ENCODE data around the gene PPP1R26.
"Not testable (repeated sequence)": the region's sequence is repeated elsewhere in the genome, so short reads cannot be mapped to it uniquely, and the experiment has no call there.

PPP1R26 gene

DNA sequence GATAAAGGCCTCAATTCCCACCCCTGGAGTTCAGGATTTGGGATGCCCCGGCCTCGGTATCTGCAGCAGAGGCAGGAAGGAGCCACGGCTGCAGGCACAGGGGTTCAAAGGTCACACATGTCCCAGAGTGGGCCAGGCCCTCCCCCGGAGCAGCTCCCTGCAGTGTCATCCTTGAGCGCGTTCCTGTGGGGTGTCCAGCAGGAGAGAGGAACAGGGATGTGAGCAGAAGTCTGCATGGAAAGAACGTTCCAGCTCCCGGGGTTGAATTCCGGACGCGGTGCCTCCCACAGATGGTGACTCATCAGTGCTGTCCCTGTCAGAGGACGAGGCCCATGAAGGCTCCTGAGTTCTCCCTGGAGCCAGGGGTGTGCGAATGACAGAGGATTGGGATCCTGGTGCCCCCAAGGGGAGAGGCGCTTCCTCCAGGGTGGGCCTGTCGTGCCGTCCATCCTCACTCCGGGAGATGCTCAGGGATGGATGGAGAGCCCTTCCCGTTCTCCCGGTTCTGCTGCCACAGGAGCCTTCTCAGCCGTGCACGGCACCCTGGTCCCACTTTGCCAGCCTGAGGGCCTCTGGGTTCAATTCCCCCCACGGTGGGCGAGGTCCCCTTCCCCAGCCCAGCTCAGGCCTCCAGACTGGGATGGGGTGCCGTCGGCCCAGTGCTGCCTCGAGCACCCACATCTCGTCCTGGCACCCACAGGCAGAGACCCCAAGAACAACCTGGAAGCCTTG, 44.7 kb downstream of the PPP1R26 start:
- DNase-seq: no peak

DNA sequence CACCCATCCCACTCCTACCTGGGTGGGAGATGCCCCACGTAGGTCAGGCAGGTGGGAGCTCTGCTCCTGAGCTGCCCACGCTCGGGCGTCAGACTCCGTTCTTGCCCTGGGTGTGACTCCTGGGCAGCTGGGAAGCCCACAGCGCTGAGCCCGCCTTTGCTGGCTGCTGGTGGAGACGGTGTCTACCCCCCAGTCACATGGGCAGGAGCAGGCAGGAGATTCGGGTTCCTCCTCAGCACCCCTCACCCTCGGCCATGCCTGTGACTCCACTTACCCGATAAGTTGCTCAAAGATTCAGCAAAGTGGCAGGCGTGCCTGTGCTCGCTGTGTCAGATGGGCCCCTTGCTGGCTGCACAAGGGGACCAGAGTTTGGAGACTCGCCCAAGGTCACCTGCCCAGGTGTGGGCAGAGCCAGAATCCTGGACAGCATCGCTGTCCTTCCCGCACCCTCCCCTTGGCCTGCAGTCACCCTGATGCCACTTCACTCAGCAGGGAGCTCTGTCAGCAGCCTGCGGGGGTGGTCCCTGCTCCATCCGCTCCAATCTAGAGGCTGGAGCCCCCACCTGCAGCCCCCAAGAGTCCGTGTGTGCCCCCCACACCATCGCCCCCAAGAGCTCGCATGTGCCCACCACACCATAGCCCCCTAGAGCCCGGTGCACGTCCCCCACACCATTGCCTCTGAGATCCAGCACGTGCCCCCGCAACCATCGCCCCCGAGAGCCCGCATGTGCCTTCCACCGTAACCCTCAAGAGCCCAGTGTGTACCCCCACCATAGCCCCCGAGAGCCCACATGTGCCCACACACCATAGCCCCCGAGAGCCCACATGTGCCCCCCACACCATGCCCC, 45.9 kb downstream of the PPP1R26 start:
- no peak for DNase-seq

DNA sequence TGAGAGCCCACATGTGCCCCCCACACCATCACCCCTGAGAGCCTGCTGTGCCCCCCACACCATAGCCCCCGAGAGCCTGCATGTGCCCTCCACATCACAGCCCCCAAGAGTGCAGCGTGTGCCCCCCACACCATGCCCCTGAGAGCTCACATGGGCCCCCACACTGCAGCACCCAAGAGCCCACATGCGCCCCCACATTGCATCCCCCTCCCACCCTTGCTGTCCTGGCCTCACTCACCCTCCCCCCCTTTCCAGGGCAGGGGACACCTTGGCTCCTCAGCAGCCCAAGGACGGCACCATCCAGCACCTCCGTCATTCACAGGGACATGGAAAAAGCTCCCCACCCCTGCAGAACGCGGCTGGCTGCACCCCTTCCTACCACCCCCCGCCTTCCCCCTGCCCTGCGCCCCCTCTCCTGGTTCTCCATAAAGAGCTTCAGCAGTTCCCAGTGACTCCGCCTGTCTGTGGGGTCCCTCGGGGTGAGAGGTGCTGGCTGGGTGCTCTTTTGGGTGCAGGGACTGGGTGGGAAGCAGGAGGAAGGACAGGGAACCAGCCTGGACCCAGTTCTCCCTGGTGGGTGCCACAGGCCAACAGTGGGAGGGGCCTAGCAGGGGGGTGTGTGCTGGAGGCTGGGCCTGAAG, 46.6 kb downstream of the PPP1R26 start:
- no peak for DNase-seq

DNA sequence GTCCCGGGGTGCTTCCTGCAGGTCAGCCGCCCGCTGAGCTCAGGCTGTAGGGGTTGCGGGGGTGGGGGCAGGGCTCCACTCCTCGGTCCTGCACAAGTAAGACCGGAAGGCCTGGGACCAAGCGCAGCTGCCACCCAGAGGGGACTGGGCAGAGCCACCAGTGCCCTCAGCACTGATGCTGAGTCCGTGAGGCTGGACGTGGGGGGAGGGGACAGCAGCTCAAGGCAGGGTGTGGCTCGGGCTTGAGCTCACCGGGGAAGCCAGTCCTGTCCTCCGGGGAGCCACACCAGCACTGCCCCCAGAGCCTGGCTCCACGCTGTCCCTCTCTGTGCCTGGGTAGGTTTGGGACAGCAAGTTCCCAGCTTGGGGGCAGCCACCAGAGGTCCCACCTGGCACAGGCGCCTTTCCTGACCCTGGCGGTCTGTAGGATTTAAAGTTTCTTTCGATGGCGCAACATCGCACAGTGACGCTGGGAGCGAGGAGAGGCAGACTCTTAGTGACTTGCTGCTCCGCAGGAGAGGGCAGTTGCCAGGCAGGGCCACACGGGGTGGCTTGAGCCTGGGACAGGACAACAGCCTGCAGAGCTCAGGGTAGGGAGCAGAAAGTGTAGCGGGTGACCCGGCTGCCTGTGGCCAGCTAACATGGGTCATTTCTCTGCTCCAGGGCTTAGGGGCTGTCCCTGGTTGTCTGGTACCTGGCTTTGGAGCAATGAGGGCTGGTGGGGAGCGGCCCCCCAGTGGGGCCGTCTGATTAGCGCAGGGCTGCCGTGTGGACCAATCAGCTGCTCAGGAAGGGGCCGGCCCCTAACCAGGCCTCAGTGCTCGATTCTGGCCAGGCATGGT, 47.4 kb downstream of the PPP1R26 start:
- DNase-seq: no peak

DNA sequence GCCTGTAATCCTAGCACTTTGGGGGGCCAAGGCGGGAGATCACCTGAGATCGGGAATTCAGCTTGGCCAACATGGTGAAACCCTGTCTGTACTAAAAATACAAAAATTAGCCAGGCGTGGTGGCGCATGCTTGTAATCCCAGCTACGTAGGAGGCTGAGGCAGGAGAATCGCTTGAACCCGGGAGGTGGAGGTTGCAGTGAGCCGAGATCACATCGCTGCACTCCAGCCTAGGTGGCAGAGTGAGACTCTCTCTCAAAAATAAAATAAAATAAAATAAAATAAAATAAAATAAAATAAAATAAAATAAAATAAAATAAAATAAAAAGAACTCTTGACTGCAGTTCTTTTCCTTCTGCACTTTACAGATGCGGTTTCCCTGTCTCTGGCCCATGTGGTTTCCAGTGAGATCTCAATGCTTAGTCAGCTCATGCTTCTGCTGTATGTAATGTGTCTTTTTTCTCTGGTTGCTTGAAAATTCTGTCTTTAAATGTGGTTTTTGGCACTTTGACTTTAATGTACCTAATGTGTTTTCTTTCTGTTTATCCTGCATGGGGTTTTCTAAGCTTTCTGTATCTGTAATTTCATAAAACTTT, 49.4 kb downstream of the PPP1R26 start:
- not testable (repeated sequence) for DNase-seq

DNA sequence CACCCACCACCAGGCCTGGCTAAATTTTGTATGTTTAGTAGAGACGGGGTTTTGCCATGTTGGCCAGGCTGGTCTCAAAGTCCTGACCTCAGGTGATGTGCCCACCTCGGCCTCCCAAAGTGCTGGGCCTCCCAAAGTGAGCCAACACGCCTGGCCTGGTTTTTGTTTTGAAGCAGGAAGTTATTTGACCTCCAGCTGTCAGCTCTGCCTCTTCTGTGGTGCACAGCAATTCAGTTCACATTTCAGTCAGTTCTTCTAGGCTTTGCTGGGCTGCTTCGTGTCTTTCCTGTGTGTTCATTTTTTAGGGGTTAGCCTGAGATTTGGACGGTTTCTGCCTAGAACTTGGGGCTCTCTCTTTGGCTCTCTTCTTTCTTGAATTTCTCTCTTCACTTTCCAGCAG, 50.6 kb downstream of the PPP1R26 start:
- DNase-seq: no peak

DNA sequence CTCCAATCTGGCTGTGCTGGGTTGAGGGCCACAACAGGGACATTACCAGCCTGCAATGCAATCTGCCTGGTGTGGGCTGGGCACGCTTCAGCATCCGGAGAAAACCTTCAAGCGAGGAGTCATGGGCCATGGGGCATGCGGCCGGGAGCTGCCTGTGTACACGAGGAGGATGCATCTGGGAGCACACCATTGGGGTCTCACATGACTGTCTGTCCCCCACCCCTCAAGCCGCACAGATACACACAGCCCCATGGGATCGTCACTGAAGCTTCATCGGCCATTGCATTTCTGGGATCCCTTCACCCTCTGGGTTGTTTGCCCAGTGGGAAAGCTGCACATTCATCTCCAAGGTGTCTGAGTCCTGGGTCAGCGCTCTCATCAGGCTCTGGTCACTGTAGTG, 51.5 kb downstream of the PPP1R26 start:
- DNase-seq: no peak

DNA sequence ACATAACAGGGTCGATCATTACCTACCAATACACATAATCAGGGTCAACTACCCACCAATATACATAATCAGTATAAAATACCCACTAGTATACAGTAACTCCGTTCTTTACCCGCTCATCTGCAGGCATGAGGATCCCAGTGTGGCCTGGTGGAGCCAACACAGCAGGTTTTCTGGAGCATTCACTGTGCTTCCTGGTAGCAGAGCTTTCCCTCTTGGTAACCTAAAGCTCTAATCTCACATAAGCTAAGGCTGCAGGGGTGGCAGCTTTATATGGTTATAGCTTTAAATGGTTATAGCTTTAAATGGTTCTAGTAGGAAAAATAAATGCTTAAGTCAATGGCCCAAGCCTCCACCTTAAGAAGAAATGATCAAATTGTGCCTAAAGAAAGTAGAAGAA, 53.5 kb downstream of the PPP1R26 start:
- DNase-seq: no peak

DNA sequence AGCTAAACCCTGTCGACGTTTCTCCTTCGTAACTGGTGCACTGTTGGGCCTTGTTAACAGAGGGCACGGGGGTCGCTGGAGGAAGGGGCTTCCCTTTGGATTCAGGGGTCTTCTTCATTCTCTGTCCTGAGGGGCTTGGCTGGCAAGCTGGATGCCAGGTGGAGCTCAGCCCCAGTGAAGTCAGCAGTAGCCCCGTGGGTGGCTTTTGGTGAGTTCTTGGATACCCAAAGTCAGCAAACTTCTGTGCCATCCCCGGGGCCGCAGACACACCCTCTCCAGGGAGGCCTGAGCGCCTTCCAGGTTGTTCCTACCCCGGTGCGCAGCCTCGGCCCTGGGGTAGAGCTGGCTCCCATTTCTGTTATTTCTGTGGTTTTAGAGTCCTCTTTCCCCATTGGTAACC, 54.1 kb downstream of the PPP1R26 start:
- DNase-seq: no peak

DNA sequence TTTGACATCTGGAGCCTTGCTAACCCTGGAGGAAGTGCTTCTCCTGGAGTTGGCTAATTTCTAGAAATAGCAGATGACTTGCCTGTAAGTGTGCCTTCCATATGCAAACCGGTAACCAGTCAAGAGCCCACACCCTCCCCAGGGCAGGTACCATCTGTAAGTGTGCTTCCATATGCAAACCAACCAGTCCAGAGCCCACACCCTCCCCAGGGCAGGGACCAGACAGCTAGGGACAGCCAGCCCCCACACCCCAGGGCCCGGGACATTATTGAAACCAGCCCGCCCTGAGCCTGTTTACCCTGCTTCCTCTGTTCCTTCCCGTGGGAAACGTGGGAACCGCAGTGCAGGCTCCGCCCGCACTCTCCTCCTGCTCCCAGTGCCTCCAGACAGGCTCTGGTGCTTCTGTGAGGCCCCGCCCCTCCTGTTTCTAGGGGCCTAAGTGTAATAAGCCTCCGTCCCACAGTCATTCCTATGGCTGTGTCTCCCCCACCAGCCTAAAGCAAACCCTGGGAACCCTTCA, 54.7 kb downstream of the PPP1R26 start:
- DNase-seq: not testable (repeated sequence)

DNA sequence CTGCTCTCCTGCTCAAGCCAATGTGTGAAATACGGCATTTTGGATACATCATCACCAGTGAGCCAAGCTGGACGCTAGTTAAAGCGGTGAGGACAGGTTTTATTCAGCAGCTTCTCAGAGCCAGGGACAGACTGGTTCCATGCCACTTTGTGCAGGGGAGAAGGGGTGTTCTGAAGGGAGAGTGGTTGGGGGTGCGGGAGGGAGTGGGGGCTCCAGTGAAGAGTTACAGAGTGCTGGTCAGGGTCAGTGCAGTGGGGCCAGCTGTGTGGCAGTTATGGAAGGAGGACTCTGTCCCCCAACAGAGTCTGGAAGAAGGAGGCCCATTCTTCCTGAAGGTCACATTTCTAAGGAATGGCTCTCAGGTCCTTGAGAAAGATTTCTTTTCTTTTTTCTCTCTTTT, 55.2 kb downstream of the PPP1R26 start:
- not testable (repeated sequence) for DNase-seq

DNA sequence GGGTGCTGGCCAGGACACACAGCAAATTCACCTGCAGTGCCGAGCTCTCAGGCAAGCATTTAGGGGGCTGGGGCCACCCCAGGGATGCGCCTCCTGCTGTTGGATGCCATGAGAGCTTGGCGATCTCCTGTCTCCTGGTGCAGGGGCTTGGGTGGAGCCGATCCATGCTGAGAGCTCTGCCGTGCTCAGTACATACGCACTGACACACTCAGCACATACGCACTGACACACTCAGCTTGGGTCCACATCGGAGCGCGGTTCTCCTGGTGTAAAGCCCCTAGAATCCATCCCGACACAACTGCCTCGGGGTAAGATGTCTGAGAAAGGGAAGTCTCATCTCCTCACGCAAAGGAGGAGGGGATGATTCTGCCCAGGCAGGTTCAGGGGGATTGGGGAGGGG, 56.0 kb downstream of the PPP1R26 start:
- not testable (repeated sequence) for DNase-seq

DNA sequence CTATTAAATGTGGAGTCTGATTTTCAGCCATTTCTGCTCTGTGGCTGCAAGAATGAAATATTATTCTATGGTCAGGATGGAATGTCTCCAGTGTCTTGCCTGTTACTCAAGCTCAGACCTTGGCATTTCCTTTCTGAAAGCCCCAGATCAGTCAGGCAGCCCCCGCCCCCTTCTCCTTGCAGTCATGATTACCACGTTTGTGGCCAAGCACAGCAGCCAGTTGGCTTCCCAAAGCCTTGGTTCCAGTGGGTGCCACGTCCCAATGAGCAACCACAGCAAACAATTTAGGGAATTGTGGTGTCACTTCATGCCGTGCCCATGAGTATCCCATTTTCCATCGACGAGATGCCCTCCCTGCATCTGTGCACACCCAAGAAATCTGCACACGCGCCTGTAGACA, 56.6 kb downstream of the PPP1R26 start:
- no peak for DNase-seq

Data from NCI-H1436 treated with DMSO at 0.1 percent for 48 hours (cell line).